ENCODE data around the gene SORL1-AS1.

The SORL1-AS1 gene

DNA sequence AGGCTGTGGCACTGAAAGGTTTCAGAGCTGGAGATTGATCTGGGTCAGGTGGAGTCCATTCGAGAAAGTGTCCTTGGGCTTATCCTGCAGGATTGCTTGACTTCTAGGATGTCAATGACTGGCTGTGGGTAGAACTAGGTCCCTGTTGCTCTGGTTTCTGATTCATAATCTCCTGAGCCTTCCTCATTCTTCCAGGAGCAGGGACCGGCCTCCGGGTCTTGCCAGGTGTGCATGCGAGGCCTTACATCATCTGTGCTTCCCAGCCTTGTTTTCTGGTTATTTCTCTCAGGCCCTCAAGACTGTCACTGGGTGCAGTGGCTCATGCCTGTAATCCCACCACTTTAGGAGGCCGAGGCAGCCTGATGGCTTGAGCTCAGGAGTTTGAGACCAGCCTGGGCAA is 33.3 kb upstream of the SORL1-AS1 start:
- no peak overlapping the region for H3K14ac ChIP-seq (replicated peaks; ENCODE audit: low read depth, low read length)
- no peak overlapping the region for H3K9ac ChIP-seq (ENCODE audit: low read depth, low read length)
- no peak overlapping the region for H4K91ac ChIP-seq (ENCODE audit: insufficient read depth, low read depth, low read length)
- H3K4me1 ChIP-seq (ENCODE audit: control insufficient read depth, insufficient read depth, low read length) = peaks cover 2% of the 10 kb centered on the region; the same call in 1 of the 2 replicates
- H3K27ac ChIP-seq (ENCODE audit: insufficient read depth, low read length) = no peak overlapping the region
- H3K4me2 ChIP-seq (ENCODE audit: low read depth, low read length) = no peak overlapping the region
- peaks cover 2% of the 10 kb centered on the region; the same call in 1 of the 2 replicates for H3K27me3 ChIP-seq (ENCODE audit: control insufficient read depth, insufficient read depth, low read length)
- H3K4me3 ChIP-seq (ENCODE audit: insufficient read depth, low read depth, low read length) = no peak overlapping the region
- DNase-seq (no peak), ATAC-seq (ENCODE audit: low read depth) (no peak)
- H2BK120ac ChIP-seq (ENCODE audit: low read depth, low read length) = no peak overlapping the region
- H2AFZ ChIP-seq (replicated peaks; ENCODE audit: low read length, poor library complexity) = no peak overlapping the region
- ChIA-PET POLR2A (ENCODE audit: unreplicated experiment) (no interaction called here), CTCF (no interaction called here)
- no peak overlapping the region for H3K23ac ChIP-seq (ENCODE audit: low read depth, low read length)
- H4K8ac ChIP-seq (ENCODE audit: low read depth in 2 of 2, low read length in 2 of 2) = no peak overlapping the region
- H3K36me3 ChIP-seq (ENCODE audit: control insufficient read depth, insufficient read depth, low read length) = no peaks in the 10 kb centered on the region
- no peak overlapping the region for H2BK20ac ChIP-seq (ENCODE audit: low read depth, low read length)
- WGBS, 2 experiments (ENCODE audit: extremely low coverage in 2 of 2, insufficient read length in 1 of 2) = no CpG with 5 or more reads among the region's 5 CpGs
- no peak overlapping the region for H4K5ac ChIP-seq (ENCODE audit: low read depth, low read length)
- H3K4ac ChIP-seq (ENCODE audit: low read depth, low read length) = no peak overlapping the region
- H4K20me1 ChIP-seq (ENCODE audit: insufficient read depth, low read length) = no peaks in the 10 kb centered on the region
- no peak overlapping the region for H2BK15ac ChIP-seq (ENCODE audit: low read depth, low read length)
- H2AK9ac ChIP-seq (replicated peaks; ENCODE audit: low read depth, low read length, poor library complexity) = no peak overlapping the region
- H3K9me3 ChIP-seq (ENCODE audit: control insufficient read depth, insufficient read depth, low read length) = no peaks in the 10 kb centered on the region
- no peaks in the 10 kb centered on the region; the same call in 1 of the 2 replicates for H3K9me1 ChIP-seq (ENCODE audit: insufficient read depth, low read length)
- intact Hi-C loops (cut with micrococcal nuclease) (no loop called here), dilution Hi-C loops (cut with HindIII; ENCODE audit: low sequenced_read_pairs, unreplicated experiment) (no loop called here), in situ Hi-C loops (cut with MboI; ENCODE audit: low sequenced_read_pairs) (no loop called here)
- no peak overlapping the region for H3K56ac ChIP-seq (ENCODE audit: extremely low read depth, insufficient read depth, low read length)
- no peaks in the 10 kb centered on the region for H3K79me1 ChIP-seq (ENCODE audit: low read depth in 1 of 2, low read length in 2 of 2)
- H2BK5ac ChIP-seq (ENCODE audit: low read depth, low read length, poor library complexity, severe bottlenecking) = no peak overlapping the region
- BruUV-seq (replicated peaks) = no TSS peak
- TF ChIP-seq MXI1 (IDR thresholded peaks at IDR 0.05; ENCODE audit: borderline replicate concordance, low read depth, low read length) (no peak), CEBPB (IDR thresholded peaks at IDR 0.05; ENCODE audit: low read depth, low read length) (no peak), MAZ (IDR thresholded peaks at IDR 0.05; ENCODE audit: borderline replicate concordance, low read depth, low read length) (no peak), BHLHE40 (IDR thresholded peaks at IDR 0.05; ENCODE audit: low read depth, low read length) (no peak), CHD1 (IDR thresholded peaks at IDR 0.05; ENCODE audit: low read depth, low read length) (no peak), RFX5 (IDR thresholded peaks at IDR 0.05; ENCODE audit: low read depth, low read length) (no peak), RAD21 (IDR thresholded peaks at IDR 0.05; ENCODE audit: low read length) (no peak), NFE2L2 (IDR thresholded peaks at IDR 0.05; ENCODE audit: low read depth, low read length) (no peak), POLR2A (IDR thresholded peaks at IDR 0.05; ENCODE audit: low read depth, low read length) (no peak), FOS (IDR thresholded peaks at IDR 0.05; ENCODE audit: low read depth, low read length) (no peak)
- TF ChIP-seq, protein P1, sequence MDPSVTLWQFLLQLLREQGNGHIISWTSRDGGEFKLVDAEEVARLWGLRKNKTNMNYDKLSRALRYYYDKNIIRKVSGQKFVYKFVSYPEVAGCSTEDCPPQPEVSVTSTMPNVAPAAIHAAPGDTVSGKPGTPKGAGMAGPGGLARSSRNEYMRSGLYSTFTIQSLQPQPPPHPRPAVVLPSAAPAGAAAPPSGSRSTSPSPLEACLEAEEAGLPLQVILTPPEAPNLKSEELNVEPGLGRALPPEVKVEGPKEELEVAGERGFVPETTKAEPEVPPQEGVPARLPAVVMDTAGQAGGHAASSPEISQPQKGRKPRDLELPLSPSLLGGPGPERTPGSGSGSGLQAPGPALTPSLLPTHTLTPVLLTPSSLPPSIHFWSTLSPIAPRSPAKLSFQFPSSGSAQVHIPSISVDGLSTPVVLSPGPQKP (IDR thresholded peaks at IDR 0.05; ENCODE audit: borderline replicate concordance, low read depth, low read length) = no peak
- TF ChIP-seq, protein P2, sequence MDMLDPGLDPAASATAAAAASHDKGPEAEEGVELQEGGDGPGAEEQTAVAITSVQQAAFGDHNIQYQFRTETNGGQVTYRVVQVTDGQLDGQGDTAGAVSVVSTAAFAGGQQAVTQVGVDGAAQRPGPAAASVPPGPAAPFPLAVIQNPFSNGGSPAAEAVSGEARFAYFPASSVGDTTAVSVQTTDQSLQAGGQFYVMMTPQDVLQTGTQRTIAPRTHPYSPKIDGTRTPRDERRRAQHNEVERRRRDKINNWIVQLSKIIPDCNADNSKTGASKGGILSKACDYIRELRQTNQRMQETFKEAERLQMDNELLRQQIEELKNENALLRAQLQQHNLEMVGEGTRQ (IDR thresholded peaks at IDR 0.05; ENCODE audit: low read depth, low read length) = no peak
- H3K18ac ChIP-seq (ENCODE audit: low read depth, low read length) = no peak overlapping the region
- no peak overlapping the region for H2AK5ac ChIP-seq (ENCODE audit: low read depth, low read length)

Measured in IMR-90 (cell line).